Mesendoderm (in vitro differentiated cells): ENCODE data around the gene HEYL.

ENCODE experiments used
- DNase-seq: peaks from one replicate; pipeline ENCODE4 v3.0.0; 2013
- H2AK5ac ChIP-seq: 2 replicates; pipeline ENCODE4 v1.6.1; 2013; ENCODE audit warnings: low read length, inconsistent platforms
- H2BK120ac ChIP-seq: 2 replicates; pipeline ENCODE4 v1.6.1; 2013; ENCODE audit warnings: low read depth, mild to moderate bottlenecking, low read length, moderate library complexity, mixed read lengths
- H2BK15ac ChIP-seq: replicated peaks from 2 replicates; pipeline ENCODE4 v1.6.1; 2013; ENCODE audit warnings: low read depth, mild to moderate bottlenecking, moderate library complexity
- H2BK5ac ChIP-seq: 2 replicates; pipeline ENCODE4 v1.6.1; 2013; ENCODE audit warnings: low read length, inconsistent platforms
- H3K18ac ChIP-seq: 2 replicates; pipeline ENCODE4 v1.6.1; 2013; ENCODE audit warnings: mild to moderate bottlenecking, low read length, mixed read lengths
- H3K23ac ChIP-seq: one replicate; pipeline ENCODE4 v1.6.1; 2013; ENCODE audit warnings: low read length
- H3K27ac ChIP-seq: 2 replicates; pipeline ENCODE4 v1.5.1; 2013; ENCODE audit warnings: low read depth, mild to moderate bottlenecking, inconsistent platforms, low read length, moderate library complexity
- H3K27me3 ChIP-seq: 2 replicates; pipeline ENCODE4 v1.6.1; 2013; ENCODE audit warnings: low read length, control low read depth, mild to moderate bottlenecking, inconsistent platforms; ENCODE audit not compliant: insufficient read depth, poor library complexity
- H3K36me3 ChIP-seq: 2 replicates; pipeline ENCODE4 v1.6.1; 2013; ENCODE audit warnings: low read length, inconsistent platforms; ENCODE audit not compliant: control insufficient read depth, insufficient read depth
- H3K4ac ChIP-seq: one replicate; pipeline ENCODE4 v1.6.1; 2013; ENCODE audit warnings: low read depth, mild to moderate bottlenecking, low read length, moderate library complexity
- H3K4me1 ChIP-seq: 2 replicates; pipeline ENCODE4 v1.6.1; 2013; ENCODE audit warnings: low read depth, low read length, inconsistent platforms; ENCODE audit not compliant: control insufficient read depth
- H3K4me2 ChIP-seq: 2 replicates; pipeline ENCODE4 v1.6.1; 2013; ENCODE audit warnings: low read length
- H3K4me3 ChIP-seq: 2 replicates; pipeline ENCODE4 v1.5.1; 2013; ENCODE audit warnings: mild to moderate bottlenecking, low read length
- H3K56ac ChIP-seq: one replicate; pipeline ENCODE4 v1.6.1; 2013; ENCODE audit warnings: low read length
- H3K79me1 ChIP-seq: 2 replicates; pipeline ENCODE4 v1.6.1; 2013; ENCODE audit warnings: low read length, inconsistent platforms
- H3K79me2 ChIP-seq: 2 replicates; pipeline ENCODE4 v1.6.1; 2013; ENCODE audit warnings: mild to moderate bottlenecking, low read length; ENCODE audit not compliant: control insufficient read depth, insufficient read depth
- H3K9ac ChIP-seq: 2 replicates; pipeline ENCODE4 v1.6.1; 2013; ENCODE audit warnings: low read length, inconsistent platforms
- H4K5ac ChIP-seq: one replicate; pipeline ENCODE4 v1.6.1; 2013; ENCODE audit warnings: low read length
- H4K8ac ChIP-seq: one replicate; pipeline ENCODE4 v1.6.1; 2013; ENCODE audit warnings: low read depth, mild to moderate bottlenecking, control low read depth, low read length, moderate library complexity
- WGBS: extraction: QIAGEN DNeasy Blood & Tissue Kit; methylation state at CpG from one replicate; pipeline ENCODE4 v1.1.7; 2013; ENCODE audit warnings: low lambda C conversion rate, missing lambda C conversion rate; ENCODE audit not compliant: insufficient coverage; ENCODE audit errors: extremely low coverage; 5-methylcytosine and 5-hydroxymethylcytosine counted together

The HEYL gene

GRCh38 chr1:39650431-39650830 lies 11.0 kb upstream of the HEYL start:
- no CpG with 5 or more reads among the region's 1 CpG for WGBS
- no peaks in the 10 kb centered on the region for H3K27me3 ChIP-seq
- H3K4me3 ChIP-seq = no peak overlapping the region
- no peak overlapping the region for H2BK120ac ChIP-seq
- no peak overlapping the region for H3K4me2 ChIP-seq
- H2BK5ac ChIP-seq = no peak overlapping the region
- no peaks in the 10 kb centered on the region for H3K79me2 ChIP-seq
- no peak overlapping the region for H4K5ac ChIP-seq
- no peaks in the 10 kb centered on the region for H3K36me3 ChIP-seq
- no peak overlapping the region for H3K18ac ChIP-seq
- no peak overlapping the region for H3K56ac ChIP-seq
- no peak for DNase-seq
- H3K4ac ChIP-seq = no peak overlapping the region
- H3K79me1 ChIP-seq = no peaks in the 10 kb centered on the region
- no peak overlapping the region for H2AK5ac ChIP-seq
- no peak overlapping the region for H3K9ac ChIP-seq
- no peak overlapping the region for H2BK15ac ChIP-seq
- no peak overlapping the region for H3K27ac ChIP-seq
- no peaks in the 10 kb centered on the region for H3K4me1 ChIP-seq
- no peak overlapping the region for H4K8ac ChIP-seq
- no peak overlapping the region for H3K23ac ChIP-seq

DNA sequence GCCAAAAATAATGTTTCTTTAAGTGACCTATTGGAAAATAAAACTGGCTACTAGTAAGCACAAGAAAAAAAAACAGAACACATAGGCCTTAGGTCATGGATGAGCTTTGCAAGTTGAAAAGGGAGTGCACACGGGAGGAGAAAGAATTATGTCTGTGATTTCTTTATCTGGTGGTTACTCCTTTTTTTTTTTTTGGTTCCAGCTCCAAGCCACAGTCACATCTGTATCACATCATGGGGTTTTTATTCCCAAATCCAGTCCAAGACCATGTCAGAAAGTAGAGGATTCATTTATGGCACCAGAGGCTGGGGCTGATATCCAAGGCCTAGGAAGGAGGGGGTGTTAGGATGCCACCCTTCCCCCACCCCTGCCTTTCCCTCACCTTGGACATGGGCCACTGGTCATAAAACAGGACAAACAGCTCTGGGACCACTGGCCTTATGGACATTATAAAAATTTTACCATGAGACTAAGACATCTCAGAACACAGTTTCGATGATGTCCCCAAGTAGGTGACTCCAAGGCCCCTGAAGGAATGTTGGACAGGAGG lies 10.3 kb upstream of the HEYL start:
- H3K4me3 ChIP-seq = no peak overlapping the region
- H3K27me3 ChIP-seq = no peaks in the 10 kb centered on the region
- no peak overlapping the region for H3K27ac ChIP-seq
- no peak for DNase-seq
- no peak overlapping the region for H3K4ac ChIP-seq
- H3K23ac ChIP-seq = no peak overlapping the region
- no peak overlapping the region for H3K4me2 ChIP-seq
- no peaks in the 10 kb centered on the region for H3K79me2 ChIP-seq
- no peaks in the 10 kb centered on the region for H3K4me1 ChIP-seq
- H3K56ac ChIP-seq = no peak overlapping the region
- no peak overlapping the region for H3K18ac ChIP-seq
- no CpG with 5 or more reads among the region's 2 CpGs for WGBS
- H4K5ac ChIP-seq = no peak overlapping the region
- no peak overlapping the region for H2BK5ac ChIP-seq
- H3K79me1 ChIP-seq = no peaks in the 10 kb centered on the region
- H2BK15ac ChIP-seq = no peak overlapping the region
- no peak overlapping the region for H2BK120ac ChIP-seq
- no peak overlapping the region for H4K8ac ChIP-seq
- H3K36me3 ChIP-seq = no peaks in the 10 kb centered on the region
- H2AK5ac ChIP-seq = no peak overlapping the region
- H3K9ac ChIP-seq = no peak overlapping the region

DNA sequence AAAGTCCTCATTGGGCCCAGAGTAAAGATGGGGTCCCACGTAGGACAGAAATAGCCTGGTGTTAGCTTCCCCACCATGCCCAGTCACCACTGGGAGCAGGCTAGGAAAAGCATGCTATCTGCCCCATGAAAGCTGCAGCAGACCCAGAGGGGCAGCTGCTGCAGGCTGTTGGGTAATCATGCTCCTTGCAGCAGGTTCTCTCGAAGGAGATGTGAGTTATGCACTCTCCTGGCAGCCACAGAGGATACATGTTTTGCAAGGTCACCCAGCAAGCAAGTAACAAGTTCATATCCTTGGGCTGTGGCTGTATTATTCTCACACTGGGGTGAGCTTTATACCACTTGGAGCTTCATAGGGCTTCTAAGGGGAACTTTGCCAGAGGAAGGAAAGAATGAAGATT lies 9.1 kb upstream of the HEYL start:
- H3K4ac ChIP-seq = no peak overlapping the region
- H3K18ac ChIP-seq = no peak overlapping the region
- no CpG with 5 or more reads among the region's 2 CpGs for whole genome bisulfite sequencing
- H3K27ac ChIP-seq = no peak overlapping the region
- H3K9ac ChIP-seq = no peak overlapping the region
- H4K5ac ChIP-seq = no peak overlapping the region
- no peak overlapping the region for H3K23ac ChIP-seq
- H3K4me3 ChIP-seq = no peak overlapping the region
- H3K79me1 ChIP-seq = no peaks in the 10 kb centered on the region
- no peak overlapping the region for H3K56ac ChIP-seq
- H4K8ac ChIP-seq = no peak overlapping the region
- H3K4me1 ChIP-seq = no peaks in the 10 kb centered on the region
- H2BK15ac ChIP-seq = no peak overlapping the region
- no peaks in the 10 kb centered on the region for H3K36me3 ChIP-seq
- H3K27me3 ChIP-seq = no peaks in the 10 kb centered on the region
- H2AK5ac ChIP-seq = no peak overlapping the region
- H3K79me2 ChIP-seq = no peaks in the 10 kb centered on the region
- no peak overlapping the region for H2BK5ac ChIP-seq
- no peak overlapping the region for H2BK120ac ChIP-seq
- no peak overlapping the region for H3K4me2 ChIP-seq
- no peak for DNase-seq

GRCh38 chr1:39647247-39647646 lies 7.8 kb upstream of the HEYL start:
- Histone ChIP-seq H2BK15ac (no peak overlapping the region), H3K79me1 (no peaks in the 10 kb centered on the region), H3K4me3 (no peak overlapping the region), H3K27ac (no peak overlapping the region), H2AK5ac (no peak overlapping the region), H4K5ac (no peak overlapping the region), H3K56ac (no peak overlapping the region), H3K23ac (no peak overlapping the region), H3K4ac (no peak overlapping the region), H3K4me1 (no peaks in the 10 kb centered on the region), H3K18ac (no peak overlapping the region), H3K4me2 (no peak overlapping the region), H4K8ac (no peak overlapping the region), H3K9ac (no peak overlapping the region), H3K27me3 (no peaks in the 10 kb centered on the region), H3K36me3 (no peaks in the 10 kb centered on the region), H2BK120ac (no peak overlapping the region), H2BK5ac (no peak overlapping the region), H3K79me2 (no peaks in the 10 kb centered on the region)
- no CpG with 5 or more reads among the region's 3 CpGs for WGBS
- DNase-seq = no peak

DNA sequence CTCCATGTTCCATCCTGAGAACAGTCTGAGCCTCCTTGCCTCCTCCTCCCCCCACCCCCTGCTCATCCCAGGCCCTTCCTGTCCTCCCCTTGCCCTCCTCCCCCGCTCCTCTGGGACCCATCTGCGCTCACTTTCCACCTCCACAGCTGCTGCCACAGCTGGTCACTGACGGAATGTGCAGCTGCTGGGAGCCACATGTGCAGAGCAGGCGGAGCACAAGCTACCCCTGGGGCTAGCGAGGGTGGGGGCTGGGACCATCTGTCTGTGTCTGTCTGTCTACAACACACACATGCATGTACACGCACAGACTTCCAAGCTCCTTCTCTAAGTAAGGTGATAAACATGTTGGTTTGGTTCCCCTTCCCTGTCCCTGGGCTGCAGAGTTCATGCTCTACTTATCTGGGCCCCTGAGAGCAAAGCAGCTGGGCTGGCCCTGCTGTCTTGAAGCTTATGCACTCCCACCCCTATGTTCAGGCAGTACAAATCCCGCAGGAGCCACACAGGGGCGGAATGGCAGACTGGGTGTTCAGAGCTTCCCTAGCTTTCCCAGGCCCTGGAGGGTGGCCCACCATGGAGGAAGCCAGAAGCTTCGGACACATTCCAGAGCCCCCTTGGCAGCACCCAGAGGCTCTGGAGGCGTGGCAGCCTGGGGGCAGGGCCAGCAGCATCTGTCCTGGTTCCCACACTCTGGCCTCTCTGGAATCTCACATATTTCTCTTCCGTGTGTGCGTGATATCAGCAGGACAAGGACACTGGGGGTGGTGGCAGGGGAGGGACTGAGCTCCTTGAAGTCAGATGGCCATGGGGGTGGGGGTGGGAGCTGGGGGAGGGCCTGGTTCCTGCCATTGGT lies 7.0 kb upstream of the HEYL start:
- Histone ChIP-seq H4K5ac (no peak overlapping the region), H3K56ac (peak overlapping the region; percentile 10), H2AK5ac (no peak overlapping the region), H2BK5ac (no peak overlapping the region), H3K79me2 (no peaks in the 10 kb centered on the region), H2BK120ac (no peak overlapping the region), H3K4me1 (no peaks in the 10 kb centered on the region), H3K27me3 (no peaks in the 10 kb centered on the region), H2BK15ac (no peak overlapping the region), H3K27ac (no peak overlapping the region), H3K9ac (no peak overlapping the region), H3K23ac (no peak overlapping the region), H3K79me1 (no peaks in the 10 kb centered on the region), H3K18ac (no peak overlapping the region), H3K36me3 (no peaks in the 10 kb centered on the region), H3K4ac (no peak overlapping the region), H3K4me2 (no peak overlapping the region), H3K4me3 (no peak overlapping the region), H4K8ac (no peak overlapping the region)
- no CpG with 5 or more reads among the region's 12 CpGs for WGBS
- DNase-seq = peak; percentile 79
